Measurements from ENCODE around the gene ALDH3A1. TPM values are rescaled to one million over a fixed set of nuclear protein-coding genes. Genes with fewer than 3 reads are reported as not detected.

ALDH3A1 gene
- total and polyA plus RNA-seq, 9 of the 15 experiments (the other 6 are each of a cell fraction or from before 2014, with no cell fraction given), result not detected

DNA sequence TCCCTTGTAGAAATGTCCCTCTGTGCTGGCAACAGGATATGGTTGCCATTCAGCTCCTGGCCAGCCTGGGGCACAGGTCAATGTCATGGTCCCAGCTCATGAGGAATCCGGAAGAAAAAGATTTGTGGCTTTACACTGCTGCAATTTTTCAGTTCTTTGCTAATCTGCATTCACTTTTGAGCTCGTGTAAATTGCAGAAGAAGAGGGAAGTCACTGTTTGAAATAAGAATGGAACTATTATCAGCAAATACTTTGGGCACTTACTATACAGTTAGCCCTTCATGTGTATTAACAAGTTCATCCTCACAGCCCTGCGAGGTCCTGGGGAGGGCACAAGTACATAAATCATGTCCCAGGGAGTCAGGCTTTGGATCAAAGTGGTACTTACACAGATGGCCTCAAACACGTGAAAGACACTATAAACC lies 45.9 kb downstream of the ALDH3A1 start (continued):
- no peak for TF ChIP-seq ZNF449 (CRISPR knock-in tag; IDR thresholded peaks at IDR 0.05)
- TF ChIP-seq NFYB (IDR thresholded peaks at IDR 0.05; ENCODE audit: extremely low read depth, insufficient read length), result no peak
- TF ChIP-seq BRD9 (IDR thresholded peaks at IDR 0.05; ENCODE audit: low read depth, partially characterized antibody), result no peak

Other genes with a start within 250 kb of the ALDH3A1 start
- gene SLC47A1, start 214.4 kb downstream of the ALDH3A1 start, total RNA-seq (2014; rRNA removed), result not detected in 2 replicates
- not detected in 2 replicates for gene SLC47A1, start 214.4 kb downstream of the ALDH3A1 start, total RNA-seq (2014; rRNA removed; fragmentation: Illumina TruSeq; extraction: Trizol)
- gene SLC47A1, start 214.4 kb downstream of the ALDH3A1 start, total RNA-seq (2015; rRNA removed; fragmentation: Illumina TruSeq; extraction: Trizol), result not detected in 2 replicates
- gene SLC47A1, start 214.4 kb downstream of the ALDH3A1 start, total RNA-seq (2021), result 0.42 TPM in 1 of 2 replicates, not detected in the other
- gene SLC47A1, start 214.4 kb downstream of the ALDH3A1 start, polyA plus RNA-seq (2011; rRNA removed), result not detected in 2 replicates
- not detected in 2 replicates for gene SLC47A1, start 214.4 kb downstream of the ALDH3A1 start, polyA plus RNA-seq (2014; fragmentation: Illumina TruSeq; extraction: Trizol)
- not detected for gene SLC47A1, start 214.4 kb downstream of the ALDH3A1 start, polyA plus RNA-seq (2014; fragmentation: Nextera tagmentation; extraction: Ambion mirVana)
- not detected in 2 replicates for gene SLC47A1, start 214.4 kb downstream of the ALDH3A1 start, polyA plus RNA-seq (2014; rRNA removed)
- not detected in 2 replicates for gene ALDH3A2, start 99.5 kb downstream of the ALDH3A1 start, total RNA-seq (2014; rRNA removed)
- gene ALDH3A2, start 99.5 kb downstream of the ALDH3A1 start, total RNA-seq (2014; rRNA removed; fragmentation: Illumina TruSeq; extraction: Trizol), result 0.18 TPM in 1 of 2 replicates, not detected in the other
- 0.23 TPM in 1 of 2 replicates, not detected in the other for gene ALDH3A2, start 99.5 kb downstream of the ALDH3A1 start, total RNA-seq (2015; rRNA removed; fragmentation: Illumina TruSeq; extraction: Trizol)
- 0.67 and 0.78 TPM in 2 replicates for gene ALDH3A2, start 99.5 kb downstream of the ALDH3A1 start, total RNA-seq (2021)
- 0.06 and 0.28 TPM in 2 replicates for gene ALDH3A2, start 99.5 kb downstream of the ALDH3A1 start, polyA plus RNA-seq (2011; rRNA removed)
- not detected in 2 replicates for gene ALDH3A2, start 99.5 kb downstream of the ALDH3A1 start, polyA plus RNA-seq (2014; fragmentation: Illumina TruSeq; extraction: Trizol)
- under 1 TPM in 1 of 2 experiments, not detected in 1; 0.01 TPM for gene ALDH3A2, start 99.5 kb downstream of the ALDH3A1 start, polyA plus RNA-seq (2014; fragmentation: Nextera tagmentation; extraction: Ambion mirVana)
- not detected in 2 replicates for gene ALDH3A2, start 99.5 kb downstream of the ALDH3A1 start, polyA plus RNA-seq (2014; rRNA removed)
- gene SLC47A2, start 31.7 kb downstream of the ALDH3A1 start, total RNA-seq (2014; rRNA removed), result not detected in 2 replicates
- gene SLC47A2, start 31.7 kb downstream of the ALDH3A1 start, total RNA-seq (2014; rRNA removed; fragmentation: Illumina TruSeq; extraction: Trizol), result not detected in 2 replicates
- gene SLC47A2, start 31.7 kb downstream of the ALDH3A1 start, total RNA-seq (2015; rRNA removed; fragmentation: Illumina TruSeq; extraction: Trizol), result not detected in 2 replicates
- not detected in 2 replicates for gene SLC47A2, start 31.7 kb downstream of the ALDH3A1 start, total RNA-seq (2021)
- not detected in 2 replicates for gene SLC47A2, start 31.7 kb downstream of the ALDH3A1 start, polyA plus RNA-seq (2011; rRNA removed)
- not detected in 2 replicates for gene SLC47A2, start 31.7 kb downstream of the ALDH3A1 start, polyA plus RNA-seq (2014; fragmentation: Illumina TruSeq; extraction: Trizol)
- not detected for gene SLC47A2, start 31.7 kb downstream of the ALDH3A1 start, polyA plus RNA-seq (2014; fragmentation: Nextera tagmentation; extraction: Ambion mirVana)
- not detected in 2 replicates for gene SLC47A2, start 31.7 kb downstream of the ALDH3A1 start, polyA plus RNA-seq (2014; rRNA removed)
- not detected in 2 replicates for gene ULK2, start 119.6 kb upstream of the ALDH3A1 start, total RNA-seq (2014; rRNA removed)
- not detected in 2 replicates for gene ULK2, start 119.6 kb upstream of the ALDH3A1 start, total RNA-seq (2014; rRNA removed; fragmentation: Illumina TruSeq; extraction: Trizol)
- not detected in 2 replicates for gene ULK2, start 119.6 kb upstream of the ALDH3A1 start, total RNA-seq (2015; rRNA removed; fragmentation: Illumina TruSeq; extraction: Trizol)
- gene ULK2, start 119.6 kb upstream of the ALDH3A1 start, total RNA-seq (2021), result 0.18 and 0.38 TPM in 2 replicates
- gene ULK2, start 119.6 kb upstream of the ALDH3A1 start, polyA plus RNA-seq (2011; rRNA removed), result 0.11 TPM in 1 of 2 replicates, not detected in the other
- not detected in 2 replicates for gene ULK2, start 119.6 kb upstream of the ALDH3A1 start, polyA plus RNA-seq (2014; fragmentation: Illumina TruSeq; extraction: Trizol)
- gene ULK2, start 119.6 kb upstream of the ALDH3A1 start, polyA plus RNA-seq (2014; fragmentation: Nextera tagmentation; extraction: Ambion mirVana), result under 1 TPM in 1 of 2 experiments, not detected in 1; 0.01 TPM
- gene ULK2, start 119.6 kb upstream of the ALDH3A1 start, polyA plus RNA-seq (2014; rRNA removed), result 0.03 TPM in 1 of 2 replicates, not detected in the other
- gene AKAP10, start 229.5 kb upstream of the ALDH3A1 start, total RNA-seq (2014; rRNA removed), result 5.3 and 5.8 TPM in 2 replicates
- 13.6 and 15.0 TPM in 2 replicates for gene AKAP10, start 229.5 kb upstream of the ALDH3A1 start, total RNA-seq (2014; rRNA removed; fragmentation: Illumina TruSeq; extraction: Trizol)
- gene AKAP10, start 229.5 kb upstream of the ALDH3A1 start, total RNA-seq (2015; rRNA removed; fragmentation: Illumina TruSeq; extraction: Trizol), result 10.3 and 12.0 TPM in 2 replicates
- gene AKAP10, start 229.5 kb upstream of the ALDH3A1 start, total RNA-seq (2021), result 13.8 and 14.4 TPM in 2 replicates
- gene AKAP10, start 229.5 kb upstream of the ALDH3A1 start, polyA plus RNA-seq (2011; rRNA removed), result 20.3 and 21.1 TPM in 2 replicates
- 8.2 and 9.0 TPM in 2 replicates for gene AKAP10, start 229.5 kb upstream of the ALDH3A1 start, polyA plus RNA-seq (2014; fragmentation: Illumina TruSeq; extraction: Trizol)
- gene AKAP10, start 229.5 kb upstream of the ALDH3A1 start, polyA plus RNA-seq (2014; fragmentation: Nextera tagmentation; extraction: Ambion mirVana), result 1 to 10 TPM; 4.0 to 4.3 TPM
- gene AKAP10, start 229.5 kb upstream of the ALDH3A1 start, polyA plus RNA-seq (2014; rRNA removed), result 8.0 and 8.6 TPM in 2 replicates

Data from K562 (cell line).